Fibroblast of pulmonary artery (primary cell): Measurements from ENCODE around the gene OBI1.

Source experiments
- DNase-seq: peaks from one replicate; pipeline ENCODE4 v3.0.0-alpha.2; 2010; ENCODE audit warnings: low read depth
- H3K4me3 ChIP-seq: replicated peaks from 2 replicates; pipeline ENCODE4 v1.5.1; 2011; ENCODE audit warnings: low read depth, mild to moderate bottlenecking, control low read depth, low read length, moderate library complexity
- TF ChIP-seq, protein P1 (sequence below): IDR thresholded peaks from 2 replicates; pipeline ENCODE4 v1.5.1; 2011; ENCODE audit warnings: mild to moderate bottlenecking, control low read depth, low read length, inconsistent platforms; ENCODE audit errors: missing control alignments

Gene OBI1

DNA sequence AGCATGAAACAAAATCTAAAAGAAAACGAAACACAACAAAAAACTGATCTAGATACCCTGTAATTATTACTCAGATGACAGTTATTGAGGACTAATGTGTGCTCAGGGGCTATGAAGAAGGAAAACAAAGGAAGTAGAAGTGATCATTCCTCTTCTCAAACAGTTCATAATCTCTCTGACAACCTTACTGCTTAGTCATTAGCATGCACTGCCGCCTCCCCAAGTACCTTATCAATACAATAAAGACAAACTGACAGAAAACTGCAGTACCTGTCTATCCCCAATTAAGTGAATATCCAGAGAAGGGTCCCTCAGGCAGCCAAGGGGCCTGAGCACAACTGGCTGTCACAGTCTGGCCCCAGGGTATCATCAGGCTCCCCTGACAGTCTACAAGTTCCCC is 33.6 kb downstream of the OBI1 start:
- TF ChIP-seq, protein P1, sequence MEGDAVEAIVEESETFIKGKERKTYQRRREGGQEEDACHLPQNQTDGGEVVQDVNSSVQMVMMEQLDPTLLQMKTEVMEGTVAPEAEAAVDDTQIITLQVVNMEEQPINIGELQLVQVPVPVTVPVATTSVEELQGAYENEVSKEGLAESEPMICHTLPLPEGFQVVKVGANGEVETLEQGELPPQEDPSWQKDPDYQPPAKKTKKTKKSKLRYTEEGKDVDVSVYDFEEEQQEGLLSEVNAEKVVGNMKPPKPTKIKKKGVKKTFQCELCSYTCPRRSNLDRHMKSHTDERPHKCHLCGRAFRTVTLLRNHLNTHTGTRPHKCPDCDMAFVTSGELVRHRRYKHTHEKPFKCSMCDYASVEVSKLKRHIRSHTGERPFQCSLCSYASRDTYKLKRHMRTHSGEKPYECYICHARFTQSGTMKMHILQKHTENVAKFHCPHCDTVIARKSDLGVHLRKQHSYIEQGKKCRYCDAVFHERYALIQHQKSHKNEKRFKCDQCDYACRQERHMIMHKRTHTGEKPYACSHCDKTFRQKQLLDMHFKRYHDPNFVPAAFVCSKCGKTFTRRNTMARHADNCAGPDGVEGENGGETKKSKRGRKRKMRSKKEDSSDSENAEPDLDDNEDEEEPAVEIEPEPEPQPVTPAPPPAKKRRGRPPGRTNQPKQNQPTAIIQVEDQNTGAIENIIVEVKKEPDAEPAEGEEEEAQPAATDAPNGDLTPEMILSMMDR = no peak
- H3K4me3 ChIP-seq = no peak overlapping the region
- DNase-seq = no peak

DNA sequence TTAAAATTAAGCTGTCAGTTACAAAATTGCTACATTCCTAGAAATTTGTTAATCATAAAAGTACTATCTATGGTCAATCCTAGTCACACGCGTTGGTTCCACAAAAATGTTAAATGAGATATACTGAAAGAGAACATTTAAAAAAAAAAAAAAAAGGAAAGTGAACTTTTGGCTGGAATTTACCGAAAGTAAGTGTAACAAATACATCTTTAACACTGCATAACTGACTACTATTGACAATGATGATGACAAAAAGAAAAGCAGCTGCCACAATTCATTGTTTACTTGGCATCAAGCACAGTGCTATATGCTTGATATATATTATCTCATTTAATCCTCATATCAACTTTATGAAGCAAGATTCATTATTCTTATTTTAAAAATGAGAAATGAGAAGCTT is 35.8 kb downstream of the OBI1 start:
- TF ChIP-seq, protein P1 = no peak
- no peak for DNase-seq
- H3K4me3 ChIP-seq = no peak overlapping the region

DNA sequence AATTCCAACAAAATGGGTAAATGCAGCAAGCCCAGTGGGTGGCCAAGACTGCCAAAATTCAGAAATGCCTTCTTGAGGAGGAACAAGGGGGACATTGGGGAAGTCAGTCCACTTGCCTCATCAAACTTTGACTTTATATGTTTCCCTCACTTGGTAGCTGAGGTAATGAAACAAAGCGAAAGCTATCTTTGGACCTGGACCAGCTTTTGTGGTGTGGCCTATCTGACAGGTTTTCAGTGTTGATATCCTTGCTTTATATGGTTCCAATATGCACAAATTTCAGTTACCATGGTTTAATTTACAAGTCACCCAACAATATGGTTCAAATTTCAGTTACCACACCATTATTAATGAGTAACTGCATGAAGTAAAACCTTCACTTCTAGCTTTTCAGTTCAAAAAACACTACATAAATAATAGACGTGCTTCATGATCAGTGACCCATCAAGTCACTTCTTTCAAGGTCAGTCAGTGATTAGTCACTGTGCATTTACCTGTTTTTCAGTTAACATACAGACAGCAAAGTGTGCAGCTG is 38.0 kb downstream of the OBI1 start:
- H3K4me3 ChIP-seq = no peak overlapping the region
- TF ChIP-seq, protein P1 = no peak
- no peak for DNase-seq

DNA sequence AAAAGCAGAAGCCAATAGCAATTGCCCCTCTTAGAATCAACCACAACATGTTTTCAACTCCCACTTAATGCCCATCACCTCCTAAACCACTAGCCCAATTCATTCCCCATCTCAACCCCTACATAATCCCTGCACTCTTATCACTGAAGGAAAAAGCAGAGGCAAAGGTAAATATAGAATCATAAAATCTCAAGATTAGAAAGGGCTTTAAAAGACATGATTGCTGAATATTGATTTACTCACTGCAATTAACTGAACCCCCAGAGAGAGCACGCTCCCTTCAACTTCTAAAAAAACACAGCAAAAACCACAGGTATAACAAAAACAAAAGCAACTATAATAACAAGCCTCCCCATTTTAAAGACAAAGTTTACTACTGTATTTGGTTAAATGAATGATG is 40.5 kb downstream of the OBI1 start:
- no peak for DNase-seq
- TF ChIP-seq, protein P1 = no peak
- H3K4me3 ChIP-seq = no peak overlapping the region

DNA sequence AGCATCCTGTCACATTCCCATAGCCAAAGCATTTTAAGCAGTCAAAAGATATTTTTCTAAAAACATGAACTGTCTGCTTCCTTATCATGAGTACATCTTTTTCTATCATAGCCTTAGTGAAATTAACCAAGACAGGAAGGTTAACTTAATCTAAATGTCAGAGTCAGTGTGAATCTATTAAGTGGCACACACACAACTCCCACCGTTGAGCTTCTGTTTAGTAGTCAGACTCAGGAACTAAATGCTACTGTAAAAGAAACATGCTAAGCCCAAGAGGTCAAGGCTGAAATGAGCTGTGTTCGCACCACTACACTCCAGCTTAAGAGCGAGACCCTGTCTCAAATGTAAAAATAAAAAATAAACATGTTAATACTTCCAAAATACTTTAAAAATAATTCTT is 47.9 kb downstream of the OBI1 start:
- TF ChIP-seq, protein P1 = no peak
- no peak for DNase-seq
- H3K4me3 ChIP-seq = no peak overlapping the region

DNA sequence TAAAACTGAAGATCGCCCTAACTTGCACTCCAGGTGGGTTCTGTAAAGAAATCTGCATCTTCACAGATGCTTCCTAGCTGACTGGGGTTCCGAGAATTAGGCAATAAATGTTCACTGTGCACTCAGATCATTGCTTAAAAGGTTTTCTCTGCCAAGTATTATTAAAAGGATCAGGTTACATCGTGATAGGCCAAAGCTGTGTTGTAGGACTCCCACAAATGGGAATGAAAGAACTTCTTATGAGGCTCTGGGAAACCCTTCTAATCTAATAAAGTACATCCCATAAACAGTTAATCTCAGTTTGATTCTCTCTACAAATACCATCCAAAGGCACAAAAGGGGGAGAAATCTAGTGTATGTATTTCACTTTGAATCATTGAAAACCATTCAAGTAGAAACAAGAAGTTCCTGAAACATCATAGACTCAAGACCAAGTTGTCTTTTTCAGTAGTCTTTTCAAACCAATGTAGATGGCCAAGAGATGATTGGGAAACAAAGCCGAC is 48.5 kb downstream of the OBI1 start:
- DNase-seq = peak; percentile 61
- TF ChIP-seq, protein P1 = no peak
- H3K4me3 ChIP-seq = no peak overlapping the region
